Iris pigment epithelial cell (primary cell): ENCODE measurements around the gene NXF3.
"Not testable (repeated sequence)": the region's sequence is repeated elsewhere in the genome, so short reads cannot be mapped to it uniquely, and the experiment has no call there.

Experiments used
- DNase-seq: peaks from one replicate; pipeline ENCODE4 v3.0.0-alpha.2; 2011; ENCODE audit warnings: low read depth

The NXF3 gene

GRCh38 chrX:103092942-103093341 is at the start of gene NXF3:
TSS of gene NXF3 (minus strand) at chrX:103093143. CDS start at chrX:103093023, 120 bp downstream.
- DNase-seq: no peak

GRCh38 chrX:103136528-103136927 is 43.6 kb upstream of the NXF3 start:
- DNase-seq: not testable (repeated sequence)

DNA sequence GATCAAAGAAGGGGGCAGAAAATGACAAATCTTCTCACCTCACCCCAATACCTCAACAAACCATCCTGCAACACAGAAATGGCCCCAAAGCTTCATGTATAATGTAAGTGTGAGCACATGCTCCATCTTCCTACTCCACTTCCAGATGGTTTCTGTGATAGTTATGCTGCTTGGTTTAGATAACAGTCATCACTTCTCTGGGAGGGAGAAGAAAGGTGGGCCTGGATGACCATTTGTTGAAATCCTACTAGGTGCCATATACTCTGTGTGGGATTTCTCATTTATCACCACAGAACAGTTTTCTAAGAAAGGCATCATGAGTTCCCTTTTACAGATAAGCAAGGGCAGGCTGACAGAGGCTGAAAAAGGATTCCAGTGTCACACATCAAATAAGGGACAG is 31.3 kb upstream of the NXF3 start:
- no peak for DNase-seq

- DNase-seq: no peak
Measured at GRCh38 chrX:103120748-103121147, 27.8 kb upstream of the NXF3 start.

DNA sequence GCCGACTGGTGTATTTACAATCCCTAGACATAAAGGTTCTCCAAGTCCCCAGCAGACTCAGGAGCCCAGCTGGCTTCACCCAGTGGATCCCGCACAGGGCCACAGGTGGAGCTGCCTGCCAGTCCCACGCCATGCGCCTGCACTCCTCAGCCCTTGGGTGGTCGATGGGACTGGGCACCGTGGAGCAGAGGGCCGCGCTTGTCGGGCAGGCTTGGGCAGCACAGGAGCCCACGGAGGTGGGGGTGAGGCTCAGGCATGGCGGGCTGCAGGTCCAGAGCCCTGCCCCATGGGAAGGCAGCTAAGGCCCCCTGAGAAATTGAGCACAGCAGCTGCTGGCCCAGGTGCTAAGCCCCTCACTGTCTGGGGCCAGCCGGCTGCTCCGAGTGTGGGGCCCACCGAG is 24.0 kb upstream of the NXF3 start:
- not testable (repeated sequence) for DNase-seq

DNA sequence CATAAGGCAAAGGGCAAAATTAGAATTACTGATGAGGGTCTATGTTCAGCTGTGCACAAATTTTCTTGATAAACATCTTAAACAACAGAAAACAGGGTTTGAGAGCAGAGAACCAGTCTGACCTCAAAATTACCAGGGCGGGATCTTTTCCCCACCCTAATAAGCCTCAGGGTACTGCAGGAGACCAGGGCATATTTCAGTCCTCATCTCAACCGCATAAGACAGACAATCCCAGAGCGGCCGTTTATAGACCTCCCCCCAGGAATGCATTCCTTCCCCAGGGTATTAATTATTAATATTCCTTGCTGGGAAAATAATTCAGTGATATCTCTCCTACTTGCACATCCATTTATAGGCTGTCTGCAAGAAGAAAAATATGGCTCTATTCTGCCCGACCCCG is 16.6 kb upstream of the NXF3 start:
- DNase-seq: not testable (repeated sequence)

GRCh38 chrX:103107836-103108235 is 14.9 kb upstream of the NXF3 start:
- DNase-seq: no peak

- not testable (repeated sequence) for DNase-seq
Measured at GRCh38 chrX:103107227-103107737, 14.3 kb upstream of the NXF3 start.

GRCh38 chrX:103104370-103104769 is 11.4 kb upstream of the NXF3 start:
- not testable (repeated sequence) for DNase-seq

DNA sequence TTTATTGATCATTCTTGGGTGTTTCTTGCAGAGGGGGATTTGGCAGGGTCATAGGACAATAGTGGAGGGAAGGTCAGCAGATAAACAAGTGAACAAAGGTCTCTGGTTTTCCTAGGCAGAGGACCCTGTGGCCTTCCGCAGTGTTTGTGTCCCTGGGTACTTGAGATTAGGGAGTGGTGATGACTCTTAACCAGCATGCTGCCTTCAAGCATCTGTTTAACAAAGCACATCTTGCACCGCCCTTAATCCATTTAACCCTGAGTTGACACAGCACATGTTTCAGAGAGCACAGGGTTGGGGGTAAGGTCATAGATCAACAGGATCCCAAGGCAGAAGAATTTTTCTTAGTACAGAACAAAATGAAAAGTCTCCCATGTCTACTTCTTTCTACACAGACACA is 10.9 kb upstream of the NXF3 start:
- DNase-seq: not testable (repeated sequence)

GRCh38 chrX:103101299-103102042 is 8.5 kb upstream of the NXF3 start:
- no peak for DNase-seq

DNA sequence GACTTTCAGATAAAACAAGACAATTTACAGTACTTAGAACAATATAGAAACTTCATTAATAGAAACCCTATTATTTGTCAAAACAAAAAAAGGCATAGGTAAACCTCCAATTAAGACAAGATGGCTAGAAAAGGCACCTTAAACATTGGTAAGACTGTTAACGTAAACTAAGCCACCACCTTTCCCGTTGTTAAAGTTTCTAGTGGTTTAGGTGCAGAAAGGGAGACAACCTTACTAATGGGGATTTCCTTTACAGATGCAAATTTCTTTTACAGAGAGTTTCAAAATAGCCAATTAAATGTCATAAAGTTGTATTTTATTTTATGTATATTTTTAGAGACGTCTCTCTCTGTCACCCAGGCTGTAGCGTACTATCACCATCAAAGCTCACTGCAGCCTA is 7.5 kb upstream of the NXF3 start:
- DNase-seq: no peak

DNA sequence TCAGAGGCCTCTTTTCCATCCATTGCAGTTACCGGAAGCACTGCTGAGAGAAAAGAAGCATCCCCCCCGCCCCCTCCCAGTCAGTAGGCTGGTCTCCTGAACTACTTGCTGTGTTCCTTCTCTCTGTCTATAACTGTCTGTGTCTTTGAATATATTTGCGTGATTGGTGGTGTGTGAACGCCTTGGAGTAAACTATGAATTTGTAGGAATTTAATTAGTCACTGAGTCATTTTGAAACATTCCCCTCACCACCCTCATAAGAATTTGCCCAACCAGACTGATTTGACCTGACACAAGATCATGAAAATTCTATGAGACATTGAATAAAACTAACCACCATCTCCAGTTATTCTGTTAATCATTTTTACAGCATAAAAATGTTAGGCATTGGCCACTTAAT is 6.7 kb upstream of the NXF3 start:
- no peak for DNase-seq

DNA sequence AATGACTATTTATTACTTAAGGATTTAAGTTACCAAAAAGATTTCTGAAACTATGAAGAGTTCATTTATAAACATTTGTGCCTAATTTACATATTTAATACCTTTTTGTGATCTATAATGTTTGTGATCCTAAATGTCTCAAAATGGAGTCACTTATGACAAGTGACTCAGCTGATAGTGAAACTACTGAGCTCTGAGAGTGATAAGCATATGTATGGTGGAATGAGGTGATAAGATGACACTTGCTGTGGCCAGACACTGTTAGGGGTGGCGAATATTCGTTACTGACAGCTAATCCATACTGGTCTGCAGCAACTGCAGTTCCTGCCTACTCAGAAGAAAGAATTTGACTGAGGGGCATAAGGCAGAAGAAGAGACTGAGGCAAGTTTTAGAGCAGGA is 5.5 kb upstream of the NXF3 start:
- DNase-seq: no peak

DNA sequence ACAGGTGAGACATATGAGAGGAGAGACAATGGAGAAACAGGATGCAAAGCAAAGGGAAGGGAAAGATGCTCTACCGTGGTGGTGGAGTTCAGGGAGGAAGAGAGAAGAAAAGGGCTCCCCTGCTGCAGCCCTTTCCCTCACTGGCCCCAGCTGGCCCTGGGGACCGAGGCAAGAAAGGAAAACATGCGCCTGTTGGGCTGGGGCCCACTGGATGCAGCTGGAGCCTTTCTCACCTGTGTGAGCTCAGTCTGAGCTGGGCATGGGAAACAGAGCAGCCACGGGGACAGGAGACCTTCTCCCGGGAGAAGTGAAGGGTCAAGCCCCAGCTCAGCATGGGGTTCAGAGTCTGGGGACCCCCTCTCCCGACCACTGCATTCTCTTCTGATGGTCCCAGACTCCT is 11.9 kb downstream of the NXF3 start:
- no peak for DNase-seq

GRCh38 chrX:103073467-103073866 is 19.5 kb downstream of the NXF3 start:
- DNase-seq: peak; percentile 16

DNA sequence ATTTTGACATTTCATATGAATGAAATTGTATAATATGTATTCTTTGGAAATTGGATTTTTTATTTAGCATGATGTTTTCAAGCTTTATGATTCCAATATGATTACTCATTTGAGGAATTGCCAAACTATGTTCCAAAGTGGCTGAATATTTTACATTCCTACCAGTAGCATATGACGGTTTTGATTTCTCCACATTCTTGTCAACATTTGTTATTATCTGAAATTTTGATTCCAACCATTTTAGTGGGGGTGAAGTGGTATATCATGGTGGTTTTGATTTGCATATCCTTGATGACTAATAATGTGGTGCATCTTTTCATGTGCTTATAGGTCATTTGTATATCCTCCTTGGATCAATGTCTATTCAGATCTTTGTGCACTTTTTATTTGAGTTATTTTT is 26.3 kb downstream of the NXF3 start:
- DNase-seq: peak; percentile 70

GRCh38 chrX:103063918-103064434 is 29.0 kb downstream of the NXF3 start, which contains the start of gene BEX1:
TSS of gene BEX1 (minus strand) at chrX:103064171. CDS start at chrX:103063274, 897 bp downstream.
- peak; percentile 61 for DNase-seq

DNA sequence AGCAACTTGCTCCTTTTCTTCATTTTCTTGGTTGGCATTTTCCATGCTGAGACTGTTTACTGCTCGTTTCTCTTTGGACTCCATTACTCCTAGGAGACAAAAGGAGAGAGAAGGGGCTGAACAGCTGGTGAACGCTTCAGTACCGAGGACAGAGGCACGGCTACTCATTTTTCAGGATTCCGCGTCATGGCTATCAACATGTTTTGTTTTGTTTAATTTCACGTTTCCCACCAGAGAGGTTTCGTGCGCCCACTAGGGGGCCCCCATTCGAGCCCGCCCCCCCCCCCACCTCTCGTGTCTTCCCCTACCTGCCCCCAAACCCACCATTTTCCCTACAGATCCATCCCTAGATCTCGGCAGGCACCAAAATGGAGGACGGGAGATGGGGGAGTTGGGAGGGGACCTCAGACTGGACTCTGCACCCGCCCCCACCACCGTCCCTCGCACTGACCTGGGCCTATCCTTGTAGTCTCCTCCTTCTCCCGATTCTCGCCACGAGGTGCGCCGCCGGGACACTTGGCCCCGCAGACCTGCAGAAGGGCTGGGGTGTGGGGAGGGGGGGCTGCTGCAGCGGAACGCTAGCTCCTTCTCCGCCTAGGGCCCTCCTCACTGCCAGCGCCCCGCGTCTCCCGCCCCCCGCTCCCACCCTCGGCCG is 29.6 kb downstream of the NXF3 start:
- peak; percentile 39 for DNase-seq

GRCh38 chrX:103061486-103061885 is 31.5 kb downstream of the NXF3 start:
- no peak for DNase-seq

DNA sequence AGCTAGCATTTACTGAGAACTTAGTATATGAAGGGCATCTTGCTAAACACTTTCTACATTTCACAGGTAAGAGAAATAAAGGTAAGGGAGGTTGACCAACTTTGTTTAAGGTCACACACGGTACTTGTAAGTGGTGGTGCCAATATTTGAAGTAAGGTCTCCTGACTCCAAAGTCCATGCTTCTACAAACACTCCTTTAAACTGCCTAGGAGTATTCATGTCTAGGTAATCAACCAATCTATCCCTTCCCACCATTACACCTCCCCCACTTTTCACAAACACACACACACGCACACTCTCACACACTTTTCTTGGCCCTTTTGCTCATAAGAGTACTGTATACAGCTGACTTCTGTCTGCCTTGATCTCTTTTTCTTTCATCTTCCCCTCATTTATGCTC is 36.0 kb downstream of the NXF3 start:
- no peak for DNase-seq

- DNase-seq: no peak
Measured at GRCh38 chrX:103052625-103053024, 40.3 kb downstream of the NXF3 start.

DNA sequence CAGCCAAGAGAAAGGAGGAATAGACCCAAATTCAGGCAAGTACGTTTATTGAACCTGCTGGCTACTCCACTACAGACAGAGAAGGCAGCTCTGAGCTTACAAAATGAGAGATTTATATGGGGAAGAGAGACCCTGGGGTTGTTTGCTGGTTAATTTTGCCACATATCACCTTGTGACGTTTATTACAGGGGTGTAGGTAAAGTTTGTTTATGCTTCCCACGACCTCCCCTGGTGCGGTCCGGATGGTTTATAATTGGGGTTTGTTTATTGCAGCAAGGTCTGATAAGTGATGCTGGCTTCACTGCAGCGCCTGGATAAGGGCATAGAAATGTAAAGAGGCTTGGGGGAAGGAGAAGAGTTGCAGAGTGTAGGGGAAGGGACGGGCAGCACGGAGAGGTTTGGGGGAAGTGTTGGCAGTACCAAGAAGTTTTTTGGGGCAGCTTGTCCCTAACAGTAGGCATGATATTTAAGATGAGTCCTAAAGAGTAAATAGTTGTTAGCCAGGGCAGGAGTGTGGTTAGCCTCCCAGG is 41.6 kb downstream of the NXF3 start:
- no peak for DNase-seq
